Activated CD4-positive, alpha-beta T cell treated with anti-CD3 and anti-CD28 coated beads, Interleukin-2, amount 50 U/mL, for 24 hours (primary cell): Measurements from ENCODE around the gene ATP9B.

Experiments used
- DNase-seq, 2 donors: peaks; one replicate each; pipeline ENCODE4 v3.0.0-alpha.2; 2020; ENCODE audit warnings: low read depth in 1 of 2, low spot score in 1 of 2

The ATP9B gene

GRCh38 chr18:79197531-79197930 is 128.3 kb downstream of the ATP9B start:
- DNase-seq: no peak

- DNase-seq: no peak
These were observed 130.6 kb downstream of the ATP9B start for GRCh38 chr18:79199691-79200374.

GRCh38 chr18:79200546-79201268 is 131.5 kb downstream of the ATP9B start:
- DNase-seq: no peak

- DNase-seq: peak in 1 of 2 donors; percentile 22
These were observed 133.9 kb downstream of the ATP9B start for GRCh38 chr18:79203017-79203605.

GRCh38 chr18:79204889-79205807 is 136.0 kb downstream of the ATP9B start:
- no peak for DNase-seq

- DNase-seq: no peak
These were observed 137.2 kb downstream of the ATP9B start for GRCh38 chr18:79206444-79206843.

- no peak for DNase-seq
These were observed 139.7 kb downstream of the ATP9B start for GRCh38 chr18:79208906-79209305.

GRCh38 chr18:79210002-79210910 is 141.1 kb downstream of the ATP9B start:
- DNase-seq: no peak

- DNase-seq: no peak
These were observed 142.7 kb downstream of the ATP9B start for GRCh38 chr18:79211844-79212243.

GRCh38 chr18:79214056-79214455 is 144.9 kb downstream of the ATP9B start:
- DNase-seq: no peak

- no peak for DNase-seq
These were observed 147.0 kb downstream of the ATP9B start for GRCh38 chr18:79216176-79216575.

GRCh38 chr18:79217979-79218604 is 148.9 kb downstream of the ATP9B start:
- DNase-seq: no peak

GRCh38 chr18:79218605-79219190 is 149.5 kb downstream of the ATP9B start:
- DNase-seq: no peak

GRCh38 chr18:79221136-79221535 is 151.9 kb downstream of the ATP9B start:
- DNase-seq: no peak

GRCh38 chr18:79222790-79223189 is 153.6 kb downstream of the ATP9B start:
- no peak for DNase-seq

- no peak for DNase-seq
These were observed 154.2 kb downstream of the ATP9B start for GRCh38 chr18:79223431-79223830.

GRCh38 chr18:79224381-79224780 is 155.2 kb downstream of the ATP9B start:
- no peak for DNase-seq

GRCh38 chr18:79227621-79228020 is 158.4 kb downstream of the ATP9B start:
- no peak for DNase-seq

GRCh38 chr18:79229431-79229830 is 160.2 kb downstream of the ATP9B start:
- DNase-seq: no peak
